Body of pancreas (tissue), 4 donors: Measurements from ENCODE around the gene CAMK2A. TPM values are rescaled to one million over a fixed set of nuclear protein-coding genes. Genes with fewer than 3 reads are reported as not detected.

ENCODE experiments used
- ATAC-seq: fragments of 150-250 bp; one replicate; pipeline ENCODE4 v1.9.1; 2016
- DNase-seq, 4 donors: peaks; one replicate each; pipeline ENCODE4 v3.0.0-alpha.2; 2019
- H3K27ac ChIP-seq, 4 donors: fragments of 200-600 bp; sonication (generic); 1 replicate in 3 of 4; 2 replicates in 1 of 4; pipeline versions ENCODE4 v1.5.1 to v1.6.1; 2016 to 2019; ENCODE audit warnings: mild to moderate bottlenecking in 1 of 4, mixed read lengths in 1 of 4, moderate library complexity in 1 of 4
- H3K27me3 ChIP-seq, 2 donors: fragments of 200-600 bp; sonication (generic); one replicate each; pipeline ENCODE4 v1.6.0; 2016; ENCODE audit warnings: mild to moderate bottlenecking in 1 of 2
- H3K36me3 ChIP-seq, 2 donors: fragments of 200-600 bp; sonication (generic); replicated peaks in 1 of 2; 2 replicates each; pipeline ENCODE4 v1.5.1; 2016; ENCODE audit warnings: low read depth in 2 of 2; ENCODE audit not compliant: insufficient read depth in 1 of 2
- H3K4me1 ChIP-seq: fragments of 200-600 bp; sonication (generic); one replicate; pipeline ENCODE4 v1.6.0; 2016
- H3K4me3 ChIP-seq, 2 donors: fragments of 200-600 bp; sonication (generic); 1 replicate in 1 of 2; 2 replicates in 1 of 2; pipeline ENCODE4 v1.5.1; 2016 to 2019
- H3K9me3 ChIP-seq, 3 donors: fragments of 200-600 bp; sonication (generic); 1 replicate in 2 of 3; 2 replicates in 1 of 3; pipeline ENCODE4 v1.5.1; 2016
- CTCF ChIP-seq, 7 experiments: fragments of 450-650 bp in 4 of 7; fragments of 200-600 bp in 3 of 7; sonication (generic) in 3 of 7; IDR thresholded peaks; one replicate each; pipeline ENCODE4 v1.5.1; 2016 to 2019; ENCODE audit warnings: antibody characterized with exemption in 7 of 7
- POLR2A ChIP-seq, 3 donors: fragments of 450-650 bp; IDR thresholded peaks; one replicate each; pipeline ENCODE4 v1.6.1; 2016; ENCODE audit warnings: antibody characterized with exemption in 3 of 3, mild to moderate bottlenecking in 2 of 3
- WGBS, 2 donors: methylation state at CpG; one replicate each; pipeline ENCODE4 v1.1.5; 2017; 5-methylcytosine and 5-hydroxymethylcytosine counted together
- intact Hi-C: fragments of 100-400 bp; cut with DNase I; formaldehyde crosslinking; loops from one replicate; pipeline ENCODE4 v1.15.1; 2023
- total RNA-seq, 2 donors: library from RNA; depleted of rRNA; stranded (reverse); fragments of >200 nt; gene quantifications; one replicate each; pipeline ENCODE4 v1.1.0, GENCODE V29; 2016

CAMK2A gene
- total RNA-seq, 2 donors from 2014 or later: 0.26 TPM; not detected in 1

GRCh38 chr5:150245808-150246207 lies 43.8 kb downstream of the CAMK2A start:
- intact Hi-C loops: no loop called here
- Histone ChIP-seq H3K4me3 (no peak overlapping the region), H3K36me3 (no peaks in the 10 kb centered on the region), H3K4me1 (no peaks in the 10 kb centered on the region), H3K9me3 (no peaks in the 10 kb centered on the region), H3K27ac (no peak overlapping the region), H3K27me3 (no peaks in the 10 kb centered on the region)
- DNase-seq (no peak), ATAC-seq (no peak)
- TF ChIP-seq CTCF (IDR thresholded peaks at IDR 0.05): no peak
- no peak for TF ChIP-seq POLR2A (IDR thresholded peaks at IDR 0.05)
- WGBS, 2 donors: 75 to 76% methylated on average over 3 of the region's 3 CpGs

- Histone ChIP-seq H3K36me3 (no peaks in the 10 kb centered on the region), H3K27ac (no peak overlapping the region), H3K9me3 (no peaks in the 10 kb centered on the region), H3K4me3 (no peak overlapping the region), H3K4me1 (no peaks in the 10 kb centered on the region), H3K27me3 (no peaks in the 10 kb centered on the region)
- 82 to 85% methylated on average over 17 of the region's 18 CpGs for WGBS, 2 donors
- ATAC-seq: peak; percentile 31
- intact Hi-C loops: no loop called here
- no peak for TF ChIP-seq POLR2A (IDR thresholded peaks at IDR 0.05)
- TF ChIP-seq CTCF (IDR thresholded peaks at IDR 0.05): no peak
- DNase-seq: peak in 1 of 4 donors; percentile 12
These were observed 44.3 kb downstream of the CAMK2A start for GRCh38 chr5:150245111-150245789.

GRCh38 chr5:150244209-150244608 lies 45.4 kb downstream of the CAMK2A start:
- intact Hi-C loops: no loop called here
- Histone ChIP-seq H3K4me3 (no peak overlapping the region), H3K9me3 (no peaks in the 10 kb centered on the region), H3K27me3 (no peaks in the 10 kb centered on the region), H3K4me1 (no peaks in the 10 kb centered on the region), H3K36me3 (no peaks in the 10 kb centered on the region), H3K27ac (no peak overlapping the region)
- ATAC-seq (no peak), DNase-seq (no peak)
- no peak for TF ChIP-seq CTCF (IDR thresholded peaks at IDR 0.05)
- no peak for TF ChIP-seq POLR2A (IDR thresholded peaks at IDR 0.05)
- WGBS, 2 donors: 83% methylated on average over 6 to 7 of the region's 7 CpGs

GRCh38 chr5:150243590-150243989 lies 46.0 kb downstream of the CAMK2A start:
- H3K27ac ChIP-seq: no peak overlapping the region
- no peaks in the 10 kb centered on the region for H3K27me3 ChIP-seq
- 89 to 94% methylated on average over 4 of the region's 4 CpGs for WGBS, 2 donors
- intact Hi-C loops: no loop called here
- no peaks in the 10 kb centered on the region for H3K4me1 ChIP-seq
- no peaks in the 10 kb centered on the region for H3K36me3 ChIP-seq
- H3K4me3 ChIP-seq: no peak overlapping the region
- TF ChIP-seq CTCF (IDR thresholded peaks at IDR 0.05): no peak
- TF ChIP-seq POLR2A (IDR thresholded peaks at IDR 0.05): no peak
- ATAC-seq: no peak
- no peaks in the 10 kb centered on the region for H3K9me3 ChIP-seq
- DNase-seq: no peak

GRCh38 chr5:150242251-150242894 lies 47.2 kb downstream of the CAMK2A start:
- intact Hi-C loops: no loop called here
- DNase-seq (no peak), ATAC-seq (no peak)
- H3K4me3 ChIP-seq: no peak overlapping the region
- H3K27me3 ChIP-seq: no peaks in the 10 kb centered on the region
- no peaks in the 10 kb centered on the region for H3K4me1 ChIP-seq
- H3K36me3 ChIP-seq: no peaks in the 10 kb centered on the region
- whole genome bisulfite sequencing, 2 donors: 86 to 87% methylated on average over 11 of the region's 11 CpGs
- TF ChIP-seq CTCF (IDR thresholded peaks at IDR 0.05) (no peak), POLR2A (IDR thresholded peaks at IDR 0.05) (no peak)
- no peaks in the 10 kb centered on the region for H3K9me3 ChIP-seq
- no peak overlapping the region for H3K27ac ChIP-seq
